GM19397 (cell line): ENCODE results near the gene COL11A1.
"Not testable (repeated sequence)": the region's sequence is repeated elsewhere in the genome, so short reads cannot be mapped to it uniquely, and the experiment has no call there.

Experiments used
- ATAC-seq: cut with Tn5 transposase; IDR thresholded peaks from one replicate; pipeline ENCODE4 v1.9.1; 2021; ENCODE audit warnings: mild to moderate bottlenecking, moderate library complexity; ENCODE audit not compliant: unreplicated experiment

Gene COL11A1

GRCh38 chr1:102933362-102933761, 175.0 kb downstream of the COL11A1 start:
- not testable (repeated sequence) for ATAC-seq

- no peak for ATAC-seq
These were observed 188.7 kb downstream of the COL11A1 start for GRCh38 chr1:102919659-102920058.

- ATAC-seq: no peak
These were observed 206.3 kb downstream of the COL11A1 start for GRCh38 chr1:102901996-102902395.

- no peak for ATAC-seq
These were observed 208.4 kb downstream of the COL11A1 start for GRCh38 chr1:102899935-102900334.

GRCh38 chr1:102897557-102897956, 210.8 kb downstream of the COL11A1 start:
- ATAC-seq: no peak

GRCh38 chr1:102896771-102897170, 211.6 kb downstream of the COL11A1 start:
- no peak for ATAC-seq

GRCh38 chr1:102896286-102896685, 212.0 kb downstream of the COL11A1 start:
- ATAC-seq: no peak

GRCh38 chr1:102891868-102892625, 216.3 kb downstream of the COL11A1 start:
- no peak for ATAC-seq

GRCh38 chr1:102886638-102887037, 221.7 kb downstream of the COL11A1 start:
- no peak for ATAC-seq

- no peak for ATAC-seq
These were observed 224.1 kb downstream of the COL11A1 start for GRCh38 chr1:102884238-102884637.

- ATAC-seq: no peak
These were observed 228.8 kb downstream of the COL11A1 start for GRCh38 chr1:102879439-102879993.

GRCh38 chr1:102875756-102876155, 232.6 kb downstream of the COL11A1 start:
- ATAC-seq: no peak

GRCh38 chr1:102872526-102872925, 235.8 kb downstream of the COL11A1 start:
- ATAC-seq: no peak

GRCh38 chr1:102872097-102872496, 236.2 kb downstream of the COL11A1 start:
- no peak for ATAC-seq

GRCh38 chr1:102863704-102864103, 244.6 kb downstream of the COL11A1 start:
- ATAC-seq: no peak

GRCh38 chr1:102861247-102861646, 247.1 kb downstream of the COL11A1 start:
- no peak for ATAC-seq

- ATAC-seq: no peak
These were observed 249.6 kb downstream of the COL11A1 start for GRCh38 chr1:102858695-102859094.

GRCh38 chr1:102857251-102857650, 251.1 kb downstream of the COL11A1 start:
- no peak for ATAC-seq

- ATAC-seq: no peak
These were observed 254.6 kb downstream of the COL11A1 start for GRCh38 chr1:102853701-102854187.

GRCh38 chr1:102853136-102853535, 255.2 kb downstream of the COL11A1 start:
- no peak for ATAC-seq

GRCh38 chr1:102852613-102853012, 255.7 kb downstream of the COL11A1 start:
- ATAC-seq: no peak

GRCh38 chr1:102851616-102852015, 256.7 kb downstream of the COL11A1 start:
- no peak for ATAC-seq
